Natural killer cell (primary cell): Measurements from ENCODE around the gene PTPN4. TPM values are rescaled to one million over a fixed set of nuclear protein-coding genes. Genes with fewer than 3 reads are reported as not detected.

Source experiments
- ATAC-seq, 3 donors: fragments of 150-1000 bp in 2 of 3; fragments of 200-7000 bp in 1 of 3; cut with Tn5 transposase; 1 replicate in 1 of 3; 2 replicates in 2 of 3; pipeline ENCODE4 v1.10.0; 2021; ENCODE audit warnings: mild to moderate bottlenecking in 2 of 3, moderate library complexity in 2 of 3
- DNase-seq, 2 donors: peaks; one replicate each; pipeline versions ENCODE4 v3.0.0 to v3.0.0-alpha.2; 2013 to 2021; ENCODE audit warnings: mixed read lengths in 1 of 2
- H3K27ac ChIP-seq: one replicate; pipeline ENCODE4 v1.5.1; 2013; ENCODE audit warnings: mild to moderate bottlenecking, low read length
- H3K27me3 ChIP-seq: one replicate; pipeline ENCODE4 v1.6.1; 2013; ENCODE audit warnings: low read length; ENCODE audit not compliant: control insufficient read depth, insufficient read depth
- H3K36me3 ChIP-seq: one replicate; pipeline ENCODE4 v1.6.1; 2013; ENCODE audit warnings: low read length; ENCODE audit not compliant: control insufficient read depth, insufficient read depth
- H3K4me1 ChIP-seq: one replicate; pipeline ENCODE4 v1.6.1; 2013; ENCODE audit warnings: low read length; ENCODE audit not compliant: control insufficient read depth, insufficient read depth
- H3K4me3 ChIP-seq: one replicate; pipeline ENCODE4 v1.5.1; 2013; ENCODE audit warnings: low read length
- H3K9me3 ChIP-seq: one replicate; pipeline ENCODE4 v1.6.1; 2013; ENCODE audit warnings: low read length; ENCODE audit not compliant: control insufficient read depth, insufficient read depth
- H3K27ac Mint-ChIP-seq, 2 donors: one replicate each; pipeline ENCODE4 v1.8.0; 2022; ENCODE audit warnings: mild to moderate bottlenecking in 2 of 2, mixed read lengths in 2 of 2, moderate library complexity in 1 of 2
- H3K27me3 Mint-ChIP-seq, 2 donors: one replicate each; pipeline ENCODE4 v1.8.0; 2022; ENCODE audit warnings: low read depth in 2 of 2, mixed read lengths in 2 of 2
- H3K36me3 Mint-ChIP-seq: one replicate; pipeline ENCODE4 v1.8.0; 2022; ENCODE audit warnings: mixed read lengths
- H3K4me1 Mint-ChIP-seq, 2 donors: one replicate each; pipeline ENCODE4 v1.8.0; 2022; ENCODE audit warnings: mixed read lengths in 2 of 2
- H3K4me3 Mint-ChIP-seq: one replicate; pipeline ENCODE4 v1.8.0; 2022; ENCODE audit warnings: mild to moderate bottlenecking, moderate library complexity, mixed read lengths
- H3K9me3 Mint-ChIP-seq, 2 donors: one replicate each; pipeline ENCODE4 v1.8.0; 2022; ENCODE audit warnings: mixed read lengths in 2 of 2
- CTCF ChIP-seq: fragments of 200-600 bp; IDR thresholded peaks from one replicate; pipeline ENCODE4 v1.8.0; 2022; ENCODE audit warnings: antibody characterized with exemption
- WGBS: methylation state at CpG from one replicate; pipeline ENCODE4 v1.1.7; 2013; ENCODE audit warnings: missing lambda C conversion rate; ENCODE audit not compliant: insufficient coverage; 5-methylcytosine and 5-hydroxymethylcytosine counted together
- intact Hi-C: fragments of 100-400 bp; cut with micrococcal nuclease; formaldehyde crosslinking; loops from one replicate; pipeline ENCODE4 v1.14.2; 2022
- total RNA-seq, 4 donors: library from RNA; stranded (reverse); fragments of 120-200 nt in 1 of 4; gene quantifications; one replicate each; pipeline versions ENCODE4 v1.2.3 to v1.2.4, GENCODE V29; 2013 to 2022

Gene PTPN4
- total RNA-seq, 3 donors from 2014 or later (not counting 1 experiment from before 2014, with no cell fraction given): 265 to 347 (median 283) TPM

GRCh38 chr2:119746836-119747686 is 12.7 kb upstream of the PTPN4 start:
- intact Hi-C loops: no loop called here
- no peak for TF ChIP-seq CTCF
- Mint-ChIP-seq H3K4me1 (no peaks in the 10 kb centered on the region), H3K36me3 (no peaks in the 10 kb centered on the region), H3K27ac (no peak overlapping the region), H3K27me3 (peaks cover 13 to 19% of the 10 kb centered on the region in 2 donors), H3K4me3 (no peak overlapping the region), H3K9me3 (no peaks in the 10 kb centered on the region)
- no peak for ATAC-seq
- Histone ChIP-seq H3K4me1 (no peaks in the 10 kb centered on the region), H3K4me3 (no peak overlapping the region), H3K36me3 (no peaks in the 10 kb centered on the region), H3K27me3 (no peaks in the 10 kb centered on the region), H3K27ac (no peak overlapping the region), H3K9me3 (no peaks in the 10 kb centered on the region)
- 91% methylated on average over 14 of the region's 15 CpGs for WGBS
- no peak for DNase-seq

GRCh38 chr2:119748135-119748534 is 11.6 kb upstream of the PTPN4 start:
- Histone ChIP-seq H3K4me1 (no peaks in the 10 kb centered on the region), H3K9me3 (no peaks in the 10 kb centered on the region), H3K4me3 (no peak overlapping the region), H3K27ac (no peak overlapping the region), H3K27me3 (no peaks in the 10 kb centered on the region), H3K36me3 (no peaks in the 10 kb centered on the region)
- Mint-ChIP-seq H3K4me3 (no peak overlapping the region), H3K27me3 (peaks cover 10 to 15% of the 10 kb centered on the region in 2 donors), H3K4me1 (peaks cover 0 to 1% of the 10 kb centered on the region in 2 donors), H3K9me3 (no peaks in the 10 kb centered on the region), H3K36me3 (no peaks in the 10 kb centered on the region), H3K27ac (no peak overlapping the region)
- intact Hi-C loops: no loop called here
- ATAC-seq: no peak
- no peak for DNase-seq
- 91% methylated on average over 3 of the region's 4 CpGs for WGBS
- no peak for TF ChIP-seq CTCF

DNA sequence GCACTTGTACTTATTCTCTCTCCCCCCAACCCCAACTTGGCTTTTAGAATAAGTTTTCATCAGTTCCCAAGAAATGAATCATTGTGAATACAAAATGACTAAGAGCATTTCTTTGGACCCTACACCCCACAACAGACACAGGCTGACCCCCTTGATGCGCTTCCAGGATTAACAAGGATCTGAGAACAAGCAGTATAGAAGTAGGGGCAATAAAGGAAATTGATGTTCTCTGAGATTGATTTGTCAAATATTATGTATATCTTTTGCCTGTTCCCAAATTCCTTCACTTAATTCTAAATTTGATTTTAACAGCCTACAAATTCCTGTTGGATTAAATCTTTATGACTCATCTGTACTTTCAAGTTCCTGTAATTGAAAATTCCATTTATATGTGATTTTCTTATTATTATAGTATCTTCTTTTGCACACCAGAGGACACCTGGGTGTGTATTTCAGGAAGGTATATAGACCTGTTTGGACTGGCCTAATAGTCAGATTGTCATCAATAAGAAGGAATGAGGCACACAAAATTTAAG is 10.2 kb upstream of the PTPN4 start:
- intact Hi-C loops: loop anchor here (5.0 kb wide), 1 partner anchor 563 kb away; no protein-coding TSS in a partner anchor
- peaks cover 8% of the 10 kb centered on the region in 2 donors for H3K27me3 Mint-ChIP-seq
- Histone ChIP-seq H3K9me3 (no peaks in the 10 kb centered on the region), H3K27me3 (no peaks in the 10 kb centered on the region), H3K4me1 (no peaks in the 10 kb centered on the region), H3K36me3 (no peaks in the 10 kb centered on the region), H3K4me3 (no peak overlapping the region), H3K27ac (no peak overlapping the region)
- no peak overlapping the region for H3K27ac Mint-ChIP-seq
- peaks cover 4 to 6% of the 10 kb centered on the region in 2 donors for H3K4me1 Mint-ChIP-seq
- no CpG with 5 or more reads among the region's 1 CpG for WGBS
- DNase-seq (no peak), ATAC-seq (no peak)
- no peak for TF ChIP-seq CTCF
- no peaks in the 10 kb centered on the region for H3K36me3 Mint-ChIP-seq
- no peaks in the 10 kb centered on the region for H3K9me3 Mint-ChIP-seq
- no peak overlapping the region for H3K4me3 Mint-ChIP-seq
